PFSK-1 (cell line): ENCODE data around the gene SLCO3A1.

Experiments
- FOXP2 ChIP-seq: optimal IDR thresholded peaks from 2 replicates; pipeline ENCODE3; 2011; ENCODE audit warnings: borderline replicate concordance, control low read depth, inconsistent platforms; ENCODE audit not compliant: insufficient read depth; ENCODE audit errors: extremely low read length, extremely low read depth
- POLR2AphosphoS5 ChIP-seq: IDR thresholded peaks from 2 replicates; pipeline ENCODE4 v1.6.1; 2012; ENCODE audit warnings: low read depth, mild to moderate bottlenecking, control low read depth, low read length, moderate library complexity
- SIN3A ChIP-seq: IDR thresholded peaks from 2 replicates; pipeline ENCODE4 v1.6.1; 2012; ENCODE audit warnings: mild to moderate bottlenecking, low read length, moderate library complexity, borderline replicate concordance; ENCODE audit not compliant: insufficient read depth
- TAF1 ChIP-seq: IDR thresholded peaks from 2 replicates; pipeline ENCODE4 v1.6.1; 2012; ENCODE audit warnings: low read length, control low read depth, borderline replicate concordance; ENCODE audit not compliant: insufficient read depth
- TF ChIP-seq, protein P1 (sequence below), 2 experiments: IDR thresholded peaks; 2 replicates each; pipeline versions ENCODE4 v1.6.1 to v1.8.0; 2011 to 2012; ENCODE audit warnings: low read depth in 2 of 2, low read length in 2 of 2, control low read depth in 1 of 2, inconsistent platforms in 1 of 2, mild to moderate bottlenecking in 1 of 2, moderate library complexity in 1 of 2; ENCODE audit not compliant: insufficient read depth in 1 of 2

Gene SLCO3A1

GRCh38 chr15:92152983-92153382, 299.5 kb downstream of the SLCO3A1 start:
- TF ChIP-seq SIN3A = no peak
- no peak for TF ChIP-seq POLR2AphosphoS5
- TF ChIP-seq, protein P1, sequence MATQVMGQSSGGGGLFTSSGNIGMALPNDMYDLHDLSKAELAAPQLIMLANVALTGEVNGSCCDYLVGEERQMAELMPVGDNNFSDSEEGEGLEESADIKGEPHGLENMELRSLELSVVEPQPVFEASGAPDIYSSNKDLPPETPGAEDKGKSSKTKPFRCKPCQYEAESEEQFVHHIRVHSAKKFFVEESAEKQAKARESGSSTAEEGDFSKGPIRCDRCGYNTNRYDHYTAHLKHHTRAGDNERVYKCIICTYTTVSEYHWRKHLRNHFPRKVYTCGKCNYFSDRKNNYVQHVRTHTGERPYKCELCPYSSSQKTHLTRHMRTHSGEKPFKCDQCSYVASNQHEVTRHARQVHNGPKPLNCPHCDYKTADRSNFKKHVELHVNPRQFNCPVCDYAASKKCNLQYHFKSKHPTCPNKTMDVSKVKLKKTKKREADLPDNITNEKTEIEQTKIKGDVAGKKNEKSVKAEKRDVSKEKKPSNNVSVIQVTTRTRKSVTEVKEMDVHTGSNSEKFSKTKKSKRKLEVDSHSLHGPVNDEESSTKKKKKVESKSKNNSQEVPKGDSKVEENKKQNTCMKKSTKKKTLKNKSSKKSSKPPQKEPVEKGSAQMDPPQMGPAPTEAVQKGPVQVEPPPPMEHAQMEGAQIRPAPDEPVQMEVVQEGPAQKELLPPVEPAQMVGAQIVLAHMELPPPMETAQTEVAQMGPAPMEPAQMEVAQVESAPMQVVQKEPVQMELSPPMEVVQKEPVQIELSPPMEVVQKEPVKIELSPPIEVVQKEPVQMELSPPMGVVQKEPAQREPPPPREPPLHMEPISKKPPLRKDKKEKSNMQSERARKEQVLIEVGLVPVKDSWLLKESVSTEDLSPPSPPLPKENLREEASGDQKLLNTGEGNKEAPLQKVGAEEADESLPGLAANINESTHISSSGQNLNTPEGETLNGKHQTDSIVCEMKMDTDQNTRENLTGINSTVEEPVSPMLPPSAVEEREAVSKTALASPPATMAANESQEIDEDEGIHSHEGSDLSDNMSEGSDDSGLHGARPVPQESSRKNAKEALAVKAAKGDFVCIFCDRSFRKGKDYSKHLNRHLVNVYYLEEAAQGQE (IDR thresholded peaks at IDR 0.05; ENCODE audit: insufficient read depth in 1 of 2, low read depth in 2 of 2, low read length in 2 of 2) = no peak
- TF ChIP-seq FOXP2 = no peak
- no peak for TF ChIP-seq TAF1

- TF ChIP-seq TAF1 (no peak), POLR2AphosphoS5 (no peak), FOXP2 (no peak), SIN3A (no peak)
- TF ChIP-seq, protein P1 (IDR thresholded peaks at IDR 0.05; ENCODE audit: insufficient read depth in 1 of 2, low read depth in 2 of 2, low read length in 2 of 2) = no peak
Measured at GRCh38 chr15:92153620-92154019, 300.1 kb downstream of the SLCO3A1 start.

DNA sequence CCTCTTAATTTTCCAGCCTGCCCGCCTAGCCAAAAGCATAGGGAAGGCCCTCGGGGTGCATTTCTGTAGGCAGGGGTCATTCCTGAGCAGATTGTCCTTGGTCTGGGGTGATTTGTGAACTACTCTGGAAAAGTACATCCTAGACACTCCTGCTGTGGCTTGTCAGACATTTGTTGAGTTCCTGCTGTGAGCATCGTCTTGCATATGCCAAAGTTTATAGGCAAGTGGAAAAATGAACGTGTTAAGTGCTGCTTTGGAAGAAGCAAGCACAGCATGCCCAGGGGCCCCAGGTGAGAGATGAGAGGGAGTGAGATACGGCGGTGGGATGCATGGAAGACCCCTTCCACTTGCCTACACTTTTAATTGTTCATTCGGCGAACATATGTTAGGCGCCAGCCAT, 302.4 kb downstream of the SLCO3A1 start:
- TF ChIP-seq SIN3A (no peak), POLR2AphosphoS5 (no peak), FOXP2 (no peak), TAF1 (no peak)
- TF ChIP-seq, protein P1 (IDR thresholded peaks at IDR 0.05; ENCODE audit: insufficient read depth in 1 of 2, low read depth in 2 of 2, low read length in 2 of 2) = no peak

- no peak for TF ChIP-seq TAF1
- TF ChIP-seq POLR2AphosphoS5 = no peak
- TF ChIP-seq SIN3A = no peak
- TF ChIP-seq, protein P1 (IDR thresholded peaks at IDR 0.05; ENCODE audit: insufficient read depth in 1 of 2, low read depth in 2 of 2, low read length in 2 of 2) = no peak
- TF ChIP-seq FOXP2 = no peak
Measured at GRCh38 chr15:92157666-92158298, 304.3 kb downstream of the SLCO3A1 start.

DNA sequence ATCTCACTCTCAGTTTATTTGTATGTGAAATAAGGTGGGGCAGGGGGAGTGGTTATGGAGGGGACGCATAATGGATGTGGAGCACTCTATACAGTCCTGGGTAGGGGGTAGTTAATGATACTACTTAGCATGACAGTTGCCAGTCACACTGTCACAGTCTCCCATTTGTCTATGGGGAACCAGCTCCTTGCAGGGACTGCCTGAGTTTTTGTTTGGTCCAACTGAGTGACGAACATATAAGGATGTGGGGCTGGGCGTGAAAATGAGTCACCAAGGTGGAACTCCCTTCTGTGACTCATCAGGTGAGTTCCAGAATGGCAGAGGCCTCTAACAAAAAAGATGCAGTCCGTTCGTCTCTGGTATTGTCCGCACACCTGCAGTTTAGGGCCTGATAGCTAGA, 304.9 kb downstream of the SLCO3A1 start:
- TF ChIP-seq FOXP2 (no peak), SIN3A (no peak), POLR2AphosphoS5 (no peak), TAF1 (no peak)
- TF ChIP-seq, protein P1 (IDR thresholded peaks at IDR 0.05; ENCODE audit: insufficient read depth in 1 of 2, low read depth in 2 of 2, low read length in 2 of 2) = no peak
